ENCODE results near the gene UNC79. TPM values are rescaled to one million over a fixed set of nuclear protein-coding genes. Genes with fewer than 3 reads are reported as not detected.

The UNC79 gene
- total RNA-seq, 1 donor from 2014 or later, result 2.2 TPM

DNA sequence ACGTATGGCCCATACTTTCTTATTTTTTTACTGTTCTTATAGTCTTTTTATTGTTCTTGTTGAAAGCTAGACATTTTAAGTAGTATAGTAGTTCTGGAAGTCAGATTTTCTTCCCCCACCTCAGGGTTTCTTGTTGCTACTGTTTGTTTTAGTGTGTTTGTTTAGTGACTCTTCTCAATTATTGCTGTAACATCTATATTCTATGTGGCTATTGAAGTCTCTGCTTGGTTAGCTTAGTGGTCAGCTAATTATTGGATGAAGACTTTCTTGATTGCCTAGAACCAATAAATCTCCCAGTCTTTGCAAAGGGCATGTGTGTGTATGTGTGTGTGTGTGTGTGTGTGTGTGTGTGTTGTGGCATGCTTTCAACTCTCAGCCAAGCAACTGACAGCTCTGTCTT, 34.3 kb upstream of the UNC79 start:
- no peak overlapping the region for H3K9ac ChIP-seq
- TF ChIP-seq EZH2 (IDR thresholded peaks at IDR 0.05) (no peak), EZH2phosphoT487 (IDR thresholded peaks at IDR 0.05) (no peak)
- TF ChIP-seq, protein P1, sequence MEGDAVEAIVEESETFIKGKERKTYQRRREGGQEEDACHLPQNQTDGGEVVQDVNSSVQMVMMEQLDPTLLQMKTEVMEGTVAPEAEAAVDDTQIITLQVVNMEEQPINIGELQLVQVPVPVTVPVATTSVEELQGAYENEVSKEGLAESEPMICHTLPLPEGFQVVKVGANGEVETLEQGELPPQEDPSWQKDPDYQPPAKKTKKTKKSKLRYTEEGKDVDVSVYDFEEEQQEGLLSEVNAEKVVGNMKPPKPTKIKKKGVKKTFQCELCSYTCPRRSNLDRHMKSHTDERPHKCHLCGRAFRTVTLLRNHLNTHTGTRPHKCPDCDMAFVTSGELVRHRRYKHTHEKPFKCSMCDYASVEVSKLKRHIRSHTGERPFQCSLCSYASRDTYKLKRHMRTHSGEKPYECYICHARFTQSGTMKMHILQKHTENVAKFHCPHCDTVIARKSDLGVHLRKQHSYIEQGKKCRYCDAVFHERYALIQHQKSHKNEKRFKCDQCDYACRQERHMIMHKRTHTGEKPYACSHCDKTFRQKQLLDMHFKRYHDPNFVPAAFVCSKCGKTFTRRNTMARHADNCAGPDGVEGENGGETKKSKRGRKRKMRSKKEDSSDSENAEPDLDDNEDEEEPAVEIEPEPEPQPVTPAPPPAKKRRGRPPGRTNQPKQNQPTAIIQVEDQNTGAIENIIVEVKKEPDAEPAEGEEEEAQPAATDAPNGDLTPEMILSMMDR (IDR thresholded peaks at IDR 0.05), result no peak
- Mint-ChIP-seq H3K27ac (no peak overlapping the region), H3K9me3 (peaks cover 5% of the 10 kb centered on the region), H3K27me3 (ENCODE audit: insufficient read depth, low read depth) (no peaks in the 10 kb centered on the region), H3K4me3 (no peak overlapping the region), H3K36me3 (no peaks in the 10 kb centered on the region), H3K4me1 (no peaks in the 10 kb centered on the region)
- no peak for DNase-seq (ENCODE audit: low spot score)
- no peak overlapping the region for H3K27ac ChIP-seq
- no peaks in the 10 kb centered on the region for H3K36me3 ChIP-seq
- H3K4me2 ChIP-seq, result no peak overlapping the region
- no peaks in the 10 kb centered on the region for H4K20me1 ChIP-seq (ENCODE audit: low read depth)
- H2AFZ ChIP-seq (replicated peaks), result no peak overlapping the region
- peaks cover 7% of the 10 kb centered on the region for H3K9me3 ChIP-seq (ENCODE audit: low read depth)
- H3K79me2 ChIP-seq (ENCODE audit: low read depth), result no peaks in the 10 kb centered on the region
- H3K4me1 ChIP-seq, result no peaks in the 10 kb centered on the region
- H3K4me3 ChIP-seq, result no peak overlapping the region
- H3F3A ChIP-seq (ENCODE audit: low read depth), result no peaks in the 10 kb centered on the region
- no peaks in the 10 kb centered on the region for H3K27me3 ChIP-seq

DNA sequence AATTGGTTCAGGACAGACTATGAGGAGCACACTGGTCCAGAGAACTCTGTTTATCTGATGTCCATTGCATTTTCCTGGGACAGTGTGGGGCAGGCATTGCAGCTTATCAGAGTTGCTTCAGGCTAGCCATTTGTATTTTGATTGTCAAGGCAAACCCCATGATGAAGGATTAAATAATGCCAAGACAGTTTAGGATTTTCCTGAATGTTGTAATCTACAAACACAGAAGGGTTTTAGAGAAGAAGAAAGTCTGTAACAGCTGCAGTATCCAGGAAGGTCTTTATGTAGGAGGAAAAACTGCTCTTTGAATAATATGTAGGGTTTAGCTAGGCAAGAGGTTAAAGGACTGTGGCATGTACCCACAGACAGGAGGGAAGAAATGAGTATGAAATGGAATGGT, 32.2 kb upstream of the UNC79 start:
- Histone ChIP-seq H3K9me3 (ENCODE audit: low read depth) (peaks cover 7% of the 10 kb centered on the region), H3K79me2 (ENCODE audit: low read depth) (no peaks in the 10 kb centered on the region), H3K4me3 (no peak overlapping the region), H2AFZ (replicated peaks) (no peak overlapping the region), H3K27me3 (no peaks in the 10 kb centered on the region), H3K9ac (no peak overlapping the region), H3K36me3 (no peaks in the 10 kb centered on the region), H3K4me2 (no peak overlapping the region), H3F3A (ENCODE audit: low read depth) (no peaks in the 10 kb centered on the region), H3K4me1 (no peaks in the 10 kb centered on the region), H3K27ac (no peak overlapping the region), H4K20me1 (ENCODE audit: low read depth) (no peaks in the 10 kb centered on the region)
- Mint-ChIP-seq H3K36me3 (no peaks in the 10 kb centered on the region), H3K4me3 (no peak overlapping the region), H3K27me3 (ENCODE audit: insufficient read depth, low read depth) (no peaks in the 10 kb centered on the region), H3K9me3 (peaks cover 5% of the 10 kb centered on the region), H3K4me1 (no peaks in the 10 kb centered on the region), H3K27ac (no peak overlapping the region)
- no peak for TF ChIP-seq EZH2 (IDR thresholded peaks at IDR 0.05)
- TF ChIP-seq, protein P1 (IDR thresholded peaks at IDR 0.05), result no peak
- TF ChIP-seq EZH2phosphoT487 (IDR thresholded peaks at IDR 0.05), result no peak
- DNase-seq (ENCODE audit: low spot score), result no peak

DNA sequence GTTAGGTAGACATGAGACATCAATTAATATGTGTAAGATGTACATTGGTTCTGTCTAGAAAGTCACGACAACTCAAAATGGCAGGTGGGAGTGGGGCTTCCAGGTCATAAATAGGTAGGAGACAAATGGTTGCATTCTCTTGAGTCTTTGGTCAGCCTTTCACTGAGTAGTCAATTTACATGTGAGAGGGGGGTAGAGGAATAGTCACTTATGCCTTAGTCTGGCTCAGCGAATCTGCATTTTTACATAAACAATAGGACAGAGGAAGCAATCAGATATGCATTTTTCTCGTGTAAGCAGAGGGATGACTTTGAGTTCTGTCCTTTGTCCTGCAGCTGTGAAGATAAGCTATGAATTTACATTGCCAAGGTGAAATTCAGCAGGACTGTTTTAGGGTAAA, 27.8 kb upstream of the UNC79 start:
- no peak overlapping the region for H3K4me2 ChIP-seq
- H3K9me3 ChIP-seq (ENCODE audit: low read depth), result no peaks in the 10 kb centered on the region
- H3K79me2 ChIP-seq (ENCODE audit: low read depth), result no peaks in the 10 kb centered on the region
- H3K27ac ChIP-seq, result no peak overlapping the region
- H3K9ac ChIP-seq, result no peak overlapping the region
- H3K4me1 ChIP-seq, result no peaks in the 10 kb centered on the region
- Mint-ChIP-seq H3K9me3 (no peaks in the 10 kb centered on the region), H3K27me3 (ENCODE audit: insufficient read depth, low read depth) (no peaks in the 10 kb centered on the region), H3K27ac (no peak overlapping the region), H3K4me1 (no peaks in the 10 kb centered on the region), H3K4me3 (no peak overlapping the region), H3K36me3 (no peaks in the 10 kb centered on the region)
- H3F3A ChIP-seq (ENCODE audit: low read depth), result no peaks in the 10 kb centered on the region
- DNase-seq (ENCODE audit: low spot score), result no peak
- TF ChIP-seq, protein P1 (IDR thresholded peaks at IDR 0.05), result no peak
- TF ChIP-seq EZH2 (IDR thresholded peaks at IDR 0.05), result no peak
- TF ChIP-seq EZH2phosphoT487 (IDR thresholded peaks at IDR 0.05), result no peak
- no peak overlapping the region for H2AFZ ChIP-seq (replicated peaks)
- no peaks in the 10 kb centered on the region for H3K27me3 ChIP-seq
- H3K36me3 ChIP-seq, result no peaks in the 10 kb centered on the region
- H4K20me1 ChIP-seq (ENCODE audit: low read depth), result no peaks in the 10 kb centered on the region
- H3K4me3 ChIP-seq, result no peak overlapping the region
